ENCODE measurements around the gene ASAH2B.

Gene ASAH2B

GRCh38 chr10:50799595-50799994 lies 59.9 kb downstream of the ASAH2B start:
- no peak for DNase-seq

DNA sequence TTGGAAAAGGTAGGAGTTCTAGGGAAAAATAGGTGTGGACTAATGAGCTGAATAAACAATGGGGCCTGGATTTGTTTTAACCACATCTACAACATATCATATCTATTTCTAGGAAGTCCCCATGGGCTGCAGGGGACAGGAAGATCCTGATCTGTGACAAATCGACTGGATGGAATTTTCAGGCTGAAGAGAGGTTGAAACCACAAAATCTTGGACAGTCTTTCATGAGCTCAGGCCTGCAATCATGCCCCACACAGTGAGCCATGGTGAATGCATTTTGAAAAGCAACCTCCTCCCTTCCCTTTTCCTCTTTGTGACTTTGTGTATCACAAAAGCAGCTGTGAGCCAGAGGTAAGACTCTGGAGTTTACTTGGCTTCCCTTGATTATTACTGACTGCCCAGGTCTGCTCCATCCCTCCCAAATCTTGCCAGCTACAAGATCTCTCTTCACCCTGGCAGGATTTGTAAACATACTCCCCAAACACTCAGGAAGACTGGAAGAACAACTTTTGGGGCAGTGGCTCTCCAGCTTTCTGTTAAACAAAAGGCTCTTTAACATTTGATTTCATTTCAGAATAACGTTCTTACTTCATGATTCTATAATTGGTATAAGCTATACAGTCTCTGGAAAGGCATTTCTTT lies 66.4 kb downstream of the ASAH2B start:
- no peak for DNase-seq

DNA sequence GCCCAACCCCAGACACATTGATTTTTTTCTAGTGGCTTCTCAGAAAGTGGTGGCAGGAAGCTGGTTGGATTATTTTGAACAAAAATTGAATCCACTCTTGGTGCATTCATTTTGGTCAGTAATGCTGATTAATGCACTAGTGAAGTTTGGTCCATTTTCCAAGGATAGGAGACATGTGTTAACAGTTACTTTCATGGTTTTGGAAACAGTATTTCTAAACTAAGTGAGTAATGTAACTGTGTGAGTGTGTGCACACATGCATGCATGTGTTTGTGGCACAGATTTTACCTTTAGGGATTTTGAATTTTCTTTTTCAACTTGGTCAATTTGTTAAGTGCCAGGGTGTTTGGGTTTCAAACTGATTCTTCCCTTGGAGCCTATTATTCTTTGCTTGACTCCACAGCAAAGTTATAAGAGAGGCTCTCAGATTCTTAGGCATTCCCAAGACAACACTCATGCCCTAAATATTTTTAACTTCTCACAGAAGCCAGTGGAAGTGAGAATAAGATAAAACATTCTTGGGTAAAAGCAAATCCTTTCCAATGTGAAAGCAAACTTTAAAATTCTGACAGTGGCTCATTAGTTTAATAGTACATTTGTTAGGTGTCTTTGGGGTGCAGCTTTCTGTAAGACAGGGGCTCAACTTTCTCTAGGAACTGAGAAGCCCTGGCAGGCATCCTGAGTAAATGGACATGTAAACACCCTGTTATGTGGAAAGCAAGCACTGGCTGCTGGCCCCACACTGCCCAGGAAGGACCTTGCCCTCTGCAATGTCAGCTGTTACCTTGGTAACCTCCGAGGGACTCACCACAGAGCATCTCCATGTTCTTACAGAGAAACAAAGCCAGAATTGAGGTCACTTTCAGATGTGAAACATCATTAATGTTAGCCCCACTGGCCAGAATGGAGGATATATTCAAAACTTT lies 68.4 kb downstream of the ASAH2B start:
- no peak for DNase-seq
